ENCODE results near the gene RASGEF1C.

RASGEF1C gene

GRCh38 chr5:180113660-180114303 is 95.2 kb downstream of the RASGEF1C start:
- Histone ChIP-seq H3K4me3 (ENCODE audit: low read length) (no peak overlapping the region), H3K27me3 (ENCODE audit: insufficient read depth, low read length) (no peaks in the 10 kb centered on the region), H3K36me3 (ENCODE audit: insufficient read depth, low read length) (no peaks in the 10 kb centered on the region), H3K4me1 (ENCODE audit: insufficient read depth, low read length) (no peaks in the 10 kb centered on the region), H3K9ac (ENCODE audit: low read depth, low read length) (no peak overlapping the region), H3K27ac (ENCODE audit: low read depth, low read length) (no peak overlapping the region), H3K9me3 (ENCODE audit: insufficient read depth, low read depth, low read length) (no peaks in the 10 kb centered on the region)
- 94% methylated on average over 23 of the region's 23 CpGs for WGBS

- Histone ChIP-seq H3K9me3 (ENCODE audit: insufficient read depth, low read depth, low read length) (peaks cover under 1% of the 10 kb centered on the region), H3K27ac (ENCODE audit: low read depth, low read length) (no peak overlapping the region), H3K36me3 (ENCODE audit: insufficient read depth, low read length) (no peaks in the 10 kb centered on the region), H3K9ac (ENCODE audit: low read depth, low read length) (no peak overlapping the region), H3K4me1 (ENCODE audit: insufficient read depth, low read length) (no peaks in the 10 kb centered on the region), H3K27me3 (ENCODE audit: insufficient read depth, low read length) (no peaks in the 10 kb centered on the region), H3K4me3 (ENCODE audit: low read length) (no peak overlapping the region)
- 91% methylated on average over 15 of the region's 15 CpGs for WGBS
Measured at GRCh38 chr5:180112181-180112861, 96.7 kb downstream of the RASGEF1C start.

GRCh38 chr5:180111273-180112002 is 97.6 kb downstream of the RASGEF1C start:
- no peak overlapping the region for H3K9ac ChIP-seq (ENCODE audit: low read depth, low read length)
- peaks cover 10% of the 10 kb centered on the region for H3K9me3 ChIP-seq (ENCODE audit: insufficient read depth, low read depth, low read length)
- no peaks in the 10 kb centered on the region for H3K36me3 ChIP-seq (ENCODE audit: insufficient read depth, low read length)
- no peaks in the 10 kb centered on the region for H3K27me3 ChIP-seq (ENCODE audit: insufficient read depth, low read length)
- no peaks in the 10 kb centered on the region for H3K4me1 ChIP-seq (ENCODE audit: insufficient read depth, low read length)
- no peak overlapping the region for H3K27ac ChIP-seq (ENCODE audit: low read depth, low read length)
- H3K4me3 ChIP-seq (ENCODE audit: low read length), result no peak overlapping the region
- 88% methylated on average over 7 of the region's 7 CpGs for WGBS

- Histone ChIP-seq H3K9ac (ENCODE audit: low read depth, low read length) (no peak overlapping the region), H3K27me3 (ENCODE audit: insufficient read depth, low read length) (no peaks in the 10 kb centered on the region), H3K4me1 (ENCODE audit: insufficient read depth, low read length) (no peaks in the 10 kb centered on the region), H3K9me3 (ENCODE audit: insufficient read depth, low read depth, low read length) (peaks cover 17% of the 10 kb centered on the region), H3K36me3 (ENCODE audit: insufficient read depth, low read length) (no peaks in the 10 kb centered on the region), H3K4me3 (ENCODE audit: low read length) (no peak overlapping the region), H3K27ac (ENCODE audit: low read depth, low read length) (no peak overlapping the region)
- WGBS, result 85% methylated on average over 9 of the region's 9 CpGs
Measured at GRCh38 chr5:180109920-180110319, 99.1 kb downstream of the RASGEF1C start.

GRCh38 chr5:180107005-180107404 is 102.0 kb downstream of the RASGEF1C start:
- no CpG with 5 or more reads among the region's 1 CpG for WGBS
- Histone ChIP-seq H3K9me3 (ENCODE audit: insufficient read depth, low read depth, low read length) (peaks cover 17% of the 10 kb centered on the region), H3K9ac (ENCODE audit: low read depth, low read length) (no peak overlapping the region)

GRCh38 chr5:180105827-180106312 is 103.1 kb downstream of the RASGEF1C start:
- WGBS, result 89% methylated on average over 5 of the region's 5 CpGs
- H3K36me3 ChIP-seq (ENCODE audit: insufficient read depth, low read length), result no peaks in the 10 kb centered on the region
- no peak overlapping the region for H3K9ac ChIP-seq (ENCODE audit: low read depth, low read length)
- peaks cover 17% of the 10 kb centered on the region for H3K9me3 ChIP-seq (ENCODE audit: insufficient read depth, low read depth, low read length)
- no peak overlapping the region for H3K27ac ChIP-seq (ENCODE audit: low read depth, low read length)
- H3K27me3 ChIP-seq (ENCODE audit: insufficient read depth, low read length), result no peaks in the 10 kb centered on the region
- H3K4me1 ChIP-seq (ENCODE audit: insufficient read depth, low read length), result no peaks in the 10 kb centered on the region
- H3K4me3 ChIP-seq (ENCODE audit: low read length), result no peak overlapping the region

More at GRCh38 chr5:180107005-180107404, 102.0 kb downstream of the RASGEF1C start:
- Histone ChIP-seq H3K4me1 (ENCODE audit: insufficient read depth, low read length) (no peaks in the 10 kb centered on the region), H3K36me3 (ENCODE audit: insufficient read depth, low read length) (no peaks in the 10 kb centered on the region), H3K4me3 (ENCODE audit: low read length) (no peak overlapping the region), H3K27me3 (ENCODE audit: insufficient read depth, low read length) (no peaks in the 10 kb centered on the region), H3K27ac (ENCODE audit: low read depth, low read length) (no peak overlapping the region)

- 95% methylated on average over 3 of the region's 3 CpGs for WGBS
- Histone ChIP-seq H3K4me1 (ENCODE audit: insufficient read depth, low read length) (no peaks in the 10 kb centered on the region), H3K9ac (ENCODE audit: low read depth, low read length) (no peak overlapping the region), H3K36me3 (ENCODE audit: insufficient read depth, low read length) (no peaks in the 10 kb centered on the region), H3K27ac (ENCODE audit: low read depth, low read length) (no peak overlapping the region), H3K27me3 (ENCODE audit: insufficient read depth, low read length) (no peaks in the 10 kb centered on the region), H3K9me3 (ENCODE audit: insufficient read depth, low read depth, low read length) (peaks cover 17% of the 10 kb centered on the region), H3K4me3 (ENCODE audit: low read length) (no peak overlapping the region)
Measured at GRCh38 chr5:180104168-180104530, 104.9 kb downstream of the RASGEF1C start.

GRCh38 chr5:180103487-180104167 is 105.4 kb downstream of the RASGEF1C start:
- Histone ChIP-seq H3K9ac (ENCODE audit: low read depth, low read length) (no peak overlapping the region), H3K4me3 (ENCODE audit: low read length) (no peak overlapping the region), H3K9me3 (ENCODE audit: insufficient read depth, low read depth, low read length) (peaks cover 17% of the 10 kb centered on the region), H3K27ac (ENCODE audit: low read depth, low read length) (no peak overlapping the region), H3K36me3 (ENCODE audit: insufficient read depth, low read length) (no peaks in the 10 kb centered on the region), H3K4me1 (ENCODE audit: insufficient read depth, low read length) (no peaks in the 10 kb centered on the region), H3K27me3 (ENCODE audit: insufficient read depth, low read length) (no peaks in the 10 kb centered on the region)
- 93% methylated on average over 4 of the region's 6 CpGs for WGBS

- Histone ChIP-seq H3K9me3 (ENCODE audit: insufficient read depth, low read depth, low read length) (peaks cover 17% of the 10 kb centered on the region), H3K4me1 (ENCODE audit: insufficient read depth, low read length) (no peaks in the 10 kb centered on the region), H3K36me3 (ENCODE audit: insufficient read depth, low read length) (no peaks in the 10 kb centered on the region), H3K27ac (ENCODE audit: low read depth, low read length) (no peak overlapping the region), H3K9ac (ENCODE audit: low read depth, low read length) (no peak overlapping the region), H3K4me3 (ENCODE audit: low read length) (no peak overlapping the region), H3K27me3 (ENCODE audit: insufficient read depth, low read length) (no peaks in the 10 kb centered on the region)
- WGBS, result 92% methylated on average over 9 of the region's 9 CpGs
Measured at GRCh38 chr5:180102636-180103035, 106.4 kb downstream of the RASGEF1C start.

GRCh38 chr5:180101451-180102105 is 107.4 kb downstream of the RASGEF1C start:
- Histone ChIP-seq H3K9me3 (ENCODE audit: insufficient read depth, low read depth, low read length) (peaks cover 9% of the 10 kb centered on the region), H3K27ac (ENCODE audit: low read depth, low read length) (no peak overlapping the region), H3K4me3 (ENCODE audit: low read length) (no peak overlapping the region), H3K36me3 (ENCODE audit: insufficient read depth, low read length) (no peaks in the 10 kb centered on the region), H3K4me1 (ENCODE audit: insufficient read depth, low read length) (no peaks in the 10 kb centered on the region), H3K27me3 (ENCODE audit: insufficient read depth, low read length) (no peaks in the 10 kb centered on the region), H3K9ac (ENCODE audit: low read depth, low read length) (no peak overlapping the region)
- 91% methylated on average over 20 of the region's 20 CpGs for WGBS
